ENCODE data around the gene CLPSL1. TPM values are rescaled to one million over a fixed set of nuclear protein-coding genes. Genes with fewer than 3 reads are reported as not detected.

The CLPSL1 gene
- total and polyA plus RNA-seq, 2 of the 13 experiments (the other 11 are each of a cell fraction or from before 2014, with no cell fraction given), result not detected

GRCh38 chr6:35739645-35740524 lies 40.9 kb upstream of the CLPSL1 start (continued):
- TF ChIP-seq ZNF205 (CRISPR knock-in tag; IDR thresholded peaks at IDR 0.05) (0 out of 2 replicates have a peak, but pooled peaks have one; percentile 16), ATF2 (CRISPR knock-in tag; IDR thresholded peaks at IDR 0.05) (no peak), HDAC2 (CRISPR knock-in tag; IDR thresholded peaks at IDR 0.05) (peak; percentile 45; the same call in 1 of the 2 replicates), ZNF160 (CRISPR knock-in tag; IDR thresholded peaks at IDR 0.05) (no peak), FOXK2 (IDR thresholded peaks at IDR 0.05) (peak; percentile 42; the same call in 1 of the 2 replicates), ZNF543 (CRISPR knock-in tag; IDR thresholded peaks at IDR 0.05) (0 out of 2 replicates have a peak, but pooled peaks have one; percentile 25), PRDM4 (CRISPR knock-in tag; IDR thresholded peaks at IDR 0.05; ENCODE audit: borderline replicate concordance) (no peak), RFXANK (CRISPR knock-in tag; IDR thresholded peaks at IDR 0.05) (peak; percentile 44; the same call in 1 of the 2 replicates), ZNF564 (CRISPR knock-in tag; IDR thresholded peaks at IDR 0.05) (no peak), ZNF503 (CRISPR knock-in tag; IDR thresholded peaks at IDR 0.05) (peak; percentile 30; the same call in 1 of the 2 replicates), TCF7 (IDR thresholded peaks at IDR 0.05; ENCODE audit: low read depth) (0 out of 2 replicates have a peak, but pooled peaks have one; percentile 16), ZBTB43 (CRISPR knock-in tag; conservative IDR thresholded peaks at IDR 0.05) (peak; percentile 66), ZNF720 (CRISPR knock-in tag; IDR thresholded peaks at IDR 0.05) (no peak), SAP130 (CRISPR knock-in tag; IDR thresholded peaks at IDR 0.05; ENCODE audit: low read depth) (peak; percentile 89), AHDC1 (CRISPR knock-in tag; IDR thresholded peaks at IDR 0.05; ENCODE audit: borderline replicate concordance) (peak; percentile 55; the same call in 1 of the 2 replicates), TSC22D2 (CRISPR knock-in tag; IDR thresholded peaks at IDR 0.05; ENCODE audit: borderline replicate concordance) (peak; percentile 5; the same call in 1 of the 2 replicates)
